ENCODE results near the gene MIEN1.
"Not testable (repeated sequence)": the region's sequence is repeated elsewhere in the genome, so short reads cannot be mapped to it uniquely, and the experiment has no call there.

MIEN1 gene

GRCh38 chr17:39715375-39716072 lies 14.8 kb downstream of the MIEN1 start:
- no peak for DNase-seq

- no peak for DNase-seq
These were observed 16.1 kb downstream of the MIEN1 start for GRCh38 chr17:39714234-39714633.

GRCh38 chr17:39711851-39712250 lies 18.5 kb downstream of the MIEN1 start:
- no peak for DNase-seq

GRCh38 chr17:39711071-39711470 lies 19.3 kb downstream of the MIEN1 start:
- not testable (repeated sequence) for DNase-seq

DNA sequence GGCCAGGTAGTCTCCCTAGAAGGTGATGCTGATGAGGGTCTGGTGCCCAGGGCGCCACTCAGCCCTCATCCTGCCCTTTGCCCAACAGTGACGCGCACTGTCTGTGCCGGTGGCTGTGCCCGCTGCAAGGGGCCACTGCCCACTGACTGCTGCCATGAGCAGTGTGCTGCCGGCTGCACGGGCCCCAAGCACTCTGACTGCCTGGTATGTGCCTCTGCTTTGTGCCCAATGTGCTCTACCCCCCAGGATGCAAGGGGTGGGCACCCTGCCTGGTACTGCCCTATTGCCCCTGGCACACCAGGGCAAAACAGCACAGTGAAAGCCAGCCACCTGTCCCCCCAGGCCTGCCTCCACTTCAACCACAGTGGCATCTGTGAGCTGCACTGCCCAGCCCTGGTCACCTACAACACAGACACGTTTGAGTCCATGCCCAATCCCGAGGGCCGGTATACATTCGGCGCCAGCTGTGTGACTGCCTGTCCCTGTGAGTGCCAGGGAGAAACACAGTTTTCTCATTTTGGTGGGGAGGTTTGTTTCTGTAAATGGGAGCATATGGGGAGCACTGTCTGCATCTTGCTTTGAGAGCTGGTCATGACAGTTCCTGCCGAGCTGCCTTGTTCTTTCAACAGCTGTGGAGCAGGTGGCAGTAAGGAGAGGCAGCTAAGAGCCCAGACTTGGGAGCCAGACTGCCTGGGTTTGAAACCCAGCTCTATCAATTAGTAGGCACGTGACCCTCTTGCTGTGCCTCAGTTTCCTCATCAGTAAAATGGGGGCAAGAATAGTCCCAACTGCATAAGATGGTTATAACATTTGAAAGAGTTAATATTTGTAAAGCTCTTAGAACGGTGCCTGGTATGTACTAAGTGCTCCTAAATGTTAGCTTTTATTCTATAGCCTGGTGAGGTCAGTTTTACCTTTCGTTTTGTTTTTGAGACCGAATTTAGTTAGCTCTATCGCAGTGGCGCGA lies 20.1 kb downstream of the MIEN1 start:
- DNase-seq = no peak

GRCh38 chr17:39709319-39709997 lies 20.9 kb downstream of the MIEN1 start:
- DNase-seq = no peak

DNA sequence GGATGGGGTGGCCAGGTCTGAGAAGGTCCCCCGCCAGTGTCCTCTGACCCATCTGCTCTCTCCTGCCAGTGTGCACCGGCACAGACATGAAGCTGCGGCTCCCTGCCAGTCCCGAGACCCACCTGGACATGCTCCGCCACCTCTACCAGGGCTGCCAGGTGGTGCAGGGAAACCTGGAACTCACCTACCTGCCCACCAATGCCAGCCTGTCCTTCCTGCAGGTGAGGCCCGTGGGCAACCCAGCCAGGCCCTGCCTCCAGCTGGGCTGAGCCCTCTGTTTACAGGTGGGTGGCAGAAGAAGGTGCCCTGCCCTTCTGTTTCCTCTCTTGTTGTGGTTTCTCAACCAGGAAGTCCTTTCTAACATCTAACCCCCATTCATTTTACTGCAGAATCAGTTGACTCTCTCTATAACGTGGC lies 23.4 kb downstream of the MIEN1 start:
- no peak for DNase-seq

- DNase-seq = no peak
These were observed 23.9 kb downstream of the MIEN1 start for GRCh38 chr17:39706383-39706782.

- DNase-seq = no peak
These were observed 24.5 kb downstream of the MIEN1 start for GRCh38 chr17:39705786-39706348.

DNA sequence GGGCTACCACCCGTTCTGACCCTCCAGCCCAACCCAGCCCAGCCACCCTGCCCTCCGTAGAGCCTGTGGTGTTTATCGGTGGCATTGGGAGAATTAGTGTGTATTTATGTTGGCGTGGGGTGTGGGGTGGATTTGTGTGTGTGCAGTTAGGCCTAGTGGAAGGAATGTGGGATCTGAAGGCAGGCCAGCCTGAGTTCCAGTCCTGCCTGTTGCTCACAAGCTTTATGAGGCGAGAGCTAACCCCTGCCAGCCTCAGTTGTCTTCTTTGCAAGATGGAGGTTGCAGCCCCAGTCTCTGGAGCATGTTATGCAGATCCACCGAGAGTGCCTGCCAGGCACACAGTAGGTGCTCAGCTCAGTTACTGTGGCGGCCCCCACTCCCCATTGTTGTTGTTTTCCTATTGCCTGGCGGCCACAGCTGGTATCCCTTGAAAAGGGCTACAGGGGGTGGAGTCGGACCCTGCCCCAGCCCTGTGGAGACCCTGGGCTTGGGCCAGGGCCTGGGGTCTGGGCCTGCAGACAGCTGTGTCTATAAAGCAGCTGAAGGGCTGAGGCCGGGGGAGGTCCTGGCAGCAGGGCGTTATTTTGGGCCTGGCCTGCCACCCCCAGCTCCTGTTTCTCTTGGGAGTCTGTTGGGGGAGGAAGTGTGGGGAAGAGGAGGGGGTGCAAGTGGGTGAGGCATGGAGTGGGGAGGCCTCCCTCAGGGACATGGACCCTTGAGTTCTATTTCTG lies 25.3 kb downstream of the MIEN1 start:
- DNase-seq = no peak

DNA sequence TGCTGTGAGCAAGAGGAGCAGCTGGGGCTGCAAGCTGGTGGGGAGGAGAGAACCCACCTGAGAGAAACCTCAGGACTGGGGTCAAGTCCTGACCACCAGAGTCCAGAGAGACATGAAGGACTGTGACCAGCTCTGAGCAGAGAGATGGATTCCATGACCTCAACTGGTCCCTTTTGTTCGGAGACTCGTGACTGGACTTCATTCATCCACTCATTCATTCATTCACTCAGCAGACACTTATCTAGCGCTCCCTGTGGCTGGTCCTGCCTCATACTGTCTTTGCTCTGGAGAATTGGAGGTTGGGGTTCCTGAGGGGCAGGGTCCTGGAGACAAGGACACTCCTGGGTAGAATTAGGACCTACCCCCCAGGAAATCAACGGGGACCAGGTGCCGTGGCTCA lies 26.4 kb downstream of the MIEN1 start:
- no peak for DNase-seq

DNA sequence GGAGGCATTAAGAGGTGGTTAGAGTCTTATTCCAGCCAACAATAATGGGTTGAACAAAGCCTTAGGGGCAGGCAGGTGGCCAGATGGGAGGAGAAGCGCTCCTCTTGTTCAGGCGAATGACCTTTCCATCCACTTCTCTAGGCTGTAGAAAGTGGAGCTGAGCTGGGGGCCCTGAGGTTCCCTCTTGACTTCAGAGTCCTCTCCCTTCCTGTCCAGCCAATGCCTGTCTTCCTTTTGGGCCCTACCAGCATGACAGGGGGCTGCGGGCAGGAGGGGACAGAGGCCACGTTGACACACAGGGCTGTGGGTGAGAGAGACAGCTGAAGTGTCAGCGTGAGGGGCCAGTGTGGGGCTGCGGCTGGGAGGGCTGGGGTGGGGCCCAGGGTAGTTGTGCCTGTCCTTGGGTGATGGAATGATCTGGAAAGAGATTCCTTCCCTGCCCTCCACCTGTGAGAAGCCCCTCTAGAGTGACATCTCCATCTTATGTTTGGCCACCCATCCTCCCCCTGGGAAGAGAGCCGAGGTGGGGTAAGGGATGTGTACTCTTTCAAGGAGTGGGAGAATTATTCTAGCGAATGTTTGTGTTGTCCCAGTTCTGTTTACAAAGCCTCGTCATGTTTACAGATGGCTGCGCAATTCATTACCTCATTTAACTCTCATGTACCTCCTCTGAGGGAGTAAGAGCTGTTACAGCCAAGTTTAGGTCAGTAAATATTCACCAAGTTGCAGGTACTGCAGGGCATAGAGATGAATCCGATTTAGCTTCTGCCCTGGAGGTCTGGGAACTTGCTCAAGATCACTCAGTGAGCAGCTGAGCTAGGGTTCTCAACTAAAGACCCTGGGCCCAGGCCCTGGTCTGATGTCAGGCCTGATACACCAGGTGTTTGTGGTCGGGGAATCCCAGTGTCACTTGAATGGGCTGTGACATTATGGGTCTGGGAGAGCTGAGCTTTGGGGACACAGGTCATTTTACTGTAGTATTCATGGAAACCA lies 27.1 kb downstream of the MIEN1 start:
- no peak for DNase-seq

DNA sequence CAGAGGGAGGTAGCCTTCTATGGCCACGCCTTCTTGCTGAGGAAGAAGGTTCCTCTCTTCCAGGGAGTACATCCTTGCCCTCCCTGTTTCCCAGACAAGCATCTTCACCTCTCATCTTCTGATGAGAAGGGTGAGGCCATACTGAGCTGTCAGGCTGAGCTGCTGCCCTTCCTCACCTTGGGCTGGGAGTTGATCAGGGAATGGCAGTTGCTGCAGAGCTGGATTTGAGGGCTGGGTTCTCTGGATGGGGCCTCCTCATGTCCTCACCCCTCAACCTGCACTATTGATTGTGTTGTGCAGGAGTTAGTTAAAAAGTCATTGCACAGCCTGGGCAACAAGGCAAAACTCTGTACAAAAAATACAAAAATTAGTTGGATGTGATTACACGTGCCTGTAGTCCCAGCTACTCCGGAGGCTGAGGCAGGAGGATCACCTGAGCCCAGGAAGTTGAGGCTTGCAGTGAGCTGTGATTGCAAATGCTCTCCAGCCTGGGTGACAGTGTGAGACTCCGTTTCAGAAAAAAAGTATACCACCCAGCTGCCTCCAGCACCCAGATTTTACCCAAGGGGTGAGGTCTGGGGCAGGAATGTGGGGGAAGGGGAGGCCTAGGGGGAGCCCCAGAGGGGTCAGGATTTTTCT lies 28.4 kb downstream of the MIEN1 start:
- no peak for DNase-seq

GRCh38 chr17:39701012-39701783 lies 29.1 kb downstream of the MIEN1 start:
- no peak for DNase-seq

- DNase-seq = no peak
These were observed 30.0 kb downstream of the MIEN1 start for GRCh38 chr17:39700148-39700987.

DNA sequence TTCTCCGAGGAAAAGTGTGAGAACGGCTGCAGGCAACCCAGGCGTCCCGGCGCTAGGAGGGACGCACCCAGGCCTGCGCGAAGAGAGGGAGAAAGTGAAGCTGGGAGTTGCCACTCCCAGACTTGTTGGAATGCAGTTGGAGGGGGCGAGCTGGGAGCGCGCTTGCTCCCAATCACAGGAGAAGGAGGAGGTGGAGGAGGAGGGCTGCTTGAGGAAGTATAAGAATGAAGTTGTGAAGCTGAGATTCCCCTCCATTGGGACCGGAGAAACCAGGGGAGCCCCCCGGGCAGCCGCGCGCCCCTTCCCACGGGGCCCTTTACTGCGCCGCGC lies 30.5 kb downstream of the MIEN1 start, which contains the start of gene ERBB2:
Gene ERBB2, plus strand, starts transcription at position 247 of the 330 bp plus-strand sequence. CDS start 175 bp downstream, outside the sequence.
- no peak for DNase-seq

GRCh38 chr17:39699157-39699817 lies 31.0 kb downstream of the MIEN1 start:
- DNase-seq = not testable (repeated sequence)

DNA sequence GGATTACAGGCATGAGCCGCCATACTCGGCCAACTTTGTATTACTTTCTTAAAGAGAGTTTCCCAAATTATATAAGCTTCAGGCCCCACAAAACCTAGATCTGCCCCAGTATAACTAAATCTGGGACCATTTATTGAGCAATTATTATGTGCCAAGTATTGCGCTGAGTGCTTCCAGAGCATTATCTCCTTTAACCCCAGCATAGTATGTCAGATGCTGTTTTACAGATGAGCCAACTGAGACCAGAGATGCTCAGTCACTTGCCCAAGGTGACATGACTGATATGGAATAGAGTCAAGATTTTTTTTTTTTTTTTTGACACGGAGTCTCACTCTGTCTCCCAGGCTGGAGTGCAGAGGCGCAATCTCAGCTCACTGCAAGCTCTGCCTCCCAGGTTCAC lies 32.4 kb downstream of the MIEN1 start:
- no peak for DNase-seq
